CD4-positive, alpha-beta T cell treated with Interleukin-4 for 4 hours (primary cell): ENCODE results near the gene CTRL.
"Not testable (repeated sequence)": the region's sequence is repeated elsewhere in the genome, so short reads cannot be mapped to it uniquely, and the experiment has no call there.

Source experiments
- DNase-seq: peaks from one replicate; pipeline ENCODE4 v3.0.0-alpha.2; 2020

The CTRL gene

GRCh38 chr16:67940446-67941089 is 8.9 kb upstream of the CTRL start:
- no peak for DNase-seq

GRCh38 chr16:67939507-67940445 is 8.1 kb upstream of the CTRL start:
- DNase-seq, result peak; percentile 24

- not testable (repeated sequence) for DNase-seq
Observed at GRCh38 chr16:67937713-67938112, 6.1 kb upstream of the CTRL start.

GRCh38 chr16:67936880-67937605 is 5.4 kb upstream of the CTRL start:
- DNase-seq, result peak; percentile 84

GRCh38 chr16:67936124-67936879 is 4.6 kb upstream of the CTRL start, which contains the start of gene PSMB10:
TSS of gene PSMB10 (minus strand) at chr16:67936850. CDS start at chr16:67936749, 101 bp downstream.
- peak; percentile 25 for DNase-seq

- peak; percentile 97 for DNase-seq
Observed at GRCh38 chr16:67935402-67936123, 3.9 kb upstream of the CTRL start.

GRCh38 chr16:67935101-67935401 is 3.4 kb upstream of the CTRL start:
- no peak for DNase-seq

- no peak for DNase-seq
Observed at GRCh38 chr16:67934306-67935100, 2.8 kb upstream of the CTRL start.

- no peak for DNase-seq
Observed at GRCh38 chr16:67933805-67934204, 2.1 kb upstream of the CTRL start.

GRCh38 chr16:67932462-67932840 is 789 bp upstream of the CTRL start:
- no peak for DNase-seq

- no peak for DNase-seq
Observed at GRCh38 chr16:67930678-67931211, 917 bp downstream of the CTRL start.

GRCh38 chr16:67930191-67930590 is 1.5 kb downstream of the CTRL start:
- no peak for DNase-seq

- peak; percentile 74 for DNase-seq
Observed at GRCh38 chr16:67928561-67929364, 2.9 kb downstream of the CTRL start.

- DNase-seq, result no peak
Observed at GRCh38 chr16:67928147-67928546, 3.5 kb downstream of the CTRL start.

- DNase-seq, result no peak
Observed at GRCh38 chr16:67927131-67927941, 4.3 kb downstream of the CTRL start.

- no peak for DNase-seq
Observed at GRCh38 chr16:67926181-67926750, 5.4 kb downstream of the CTRL start.

GRCh38 chr16:67924140-67924906 is 7.3 kb downstream of the CTRL start:
- no peak for DNase-seq
